Muscle of arm (tissue), 12 donors: Measurements from ENCODE around the gene CFTR. TPM values are rescaled to one million over a fixed set of nuclear protein-coding genes. Genes with fewer than 3 reads are reported as not detected.
"Not testable (repeated sequence)": the region's sequence is repeated elsewhere in the genome, so short reads cannot be mapped to it uniquely, and the experiment has no call there.

ENCODE experiments used
- DNase-seq: peaks from one replicate; pipeline ENCODE4 v3.0.0-alpha.2; 2013
- polyA plus RNA-seq, 12 donors: library from polyadenylated mRNA; unstranded; fragments of 120-200 nt; gene quantifications; one replicate each; pipeline ENCODE4 v1.2.1, GENCODE V29; 2013; ENCODE audit not compliant: insufficient read length in 12 of 12

Gene CFTR
- polyA plus RNA-seq, 12 donors: 0.14 to 8.5 (median 0.49) TPM; not detected in 1

- DNase-seq: no peak
These were observed 206.6 kb downstream of the CFTR start for GRCh38 chr7:117686311-117686935.

GRCh38 chr7:117688126-117688525, 208.3 kb downstream of the CFTR start:
- DNase-seq: no peak

- no peak for DNase-seq
These were observed 209.6 kb downstream of the CFTR start for GRCh38 chr7:117689406-117689805.

GRCh38 chr7:117690147-117690546, 210.3 kb downstream of the CFTR start:
- no peak for DNase-seq

GRCh38 chr7:117692338-117692737, 212.5 kb downstream of the CFTR start:
- DNase-seq: peak; percentile 15

- DNase-seq: no peak
These were observed 218.2 kb downstream of the CFTR start for GRCh38 chr7:117698018-117698417.

GRCh38 chr7:117704063-117704462, 224.2 kb downstream of the CFTR start:
- DNase-seq: no peak

- no peak for DNase-seq
These were observed 225.8 kb downstream of the CFTR start for GRCh38 chr7:117705630-117706029.

GRCh38 chr7:117706210-117706609, 226.4 kb downstream of the CFTR start:
- DNase-seq: no peak

GRCh38 chr7:117707080-117707479, 227.3 kb downstream of the CFTR start:
- no peak for DNase-seq

- DNase-seq: not testable (repeated sequence)
These were observed 228.3 kb downstream of the CFTR start for GRCh38 chr7:117708173-117708572.

- DNase-seq: no peak
These were observed 231.7 kb downstream of the CFTR start for GRCh38 chr7:117711556-117711955.

GRCh38 chr7:117715784-117716445, 236.1 kb downstream of the CFTR start:
- DNase-seq: no peak

GRCh38 chr7:117716707-117717299, 237.0 kb downstream of the CFTR start:
- no peak for DNase-seq

- DNase-seq: no peak
These were observed 237.5 kb downstream of the CFTR start for GRCh38 chr7:117717357-117717756.

Other genes with a start within 250 kb of the CFTR start
- 10 to 100 TPM in 2 of 12 donors, 1 to 10 TPM in 8, not detected in 2; 1.1 to 14.8 (median 2.2) TPM for gene WNT2, start 157.0 kb upstream of the CFTR start, polyA plus RNA-seq
- gene ASZ1, start 52.5 kb upstream of the CFTR start, polyA plus RNA-seq: under 1 TPM in 1 of 12 donors, not detected in 11; 0.06 TPM